ENCODE data around the gene RPL4.

- TF ChIP-seq CTCF (IDR thresholded peaks at IDR 0.05) = no peak
- no peak for TF ChIP-seq POLR2A (IDR thresholded peaks at IDR 0.05)
These were observed 12.8 kb downstream of the RPL4 start for GRCh38 chr15:66491846-66492245.
